Peyer's patch (tissue), 4 donors: ENCODE results near the gene EGFLAM.

ENCODE experiments used
- CTCF ChIP-seq, 6 experiments: fragments of 450-650 bp in 4 of 6; fragments of 200-600 bp in 2 of 6; sonication (generic) in 1 of 6; IDR thresholded peaks; one replicate each; pipeline ENCODE4 v1.5.1; 2017 to 2019; ENCODE audit warnings: antibody characterized with exemption in 6 of 6, mild to moderate bottlenecking in 3 of 6, moderate library complexity in 1 of 6
- POLR2A ChIP-seq, 2 donors: fragments of 450-650 bp; IDR thresholded peaks; one replicate each; pipeline ENCODE4 v1.5.1; 2017; ENCODE audit warnings: antibody characterized with exemption in 2 of 2, mild to moderate bottlenecking in 2 of 2, moderate library complexity in 2 of 2

DNA sequence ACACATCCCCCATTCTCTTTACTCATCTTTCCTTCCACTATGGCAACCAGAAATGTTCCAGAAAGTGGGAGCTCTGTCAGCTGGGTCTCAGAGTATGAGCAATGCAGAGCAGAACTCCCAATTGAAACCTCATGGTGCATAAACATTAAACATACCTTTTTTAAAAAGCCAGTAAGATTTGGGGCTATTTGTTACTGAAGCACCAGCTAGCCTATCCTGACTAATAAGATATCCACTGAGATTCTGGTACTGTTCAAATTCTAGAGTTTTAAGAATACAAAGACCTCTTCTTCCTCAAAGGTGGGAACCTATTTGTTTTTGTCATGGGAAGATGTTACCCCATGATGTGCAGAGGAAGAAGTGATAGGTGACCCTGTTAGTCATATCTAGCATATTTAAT, 46.1 kb upstream of the EGFLAM start:
- TF ChIP-seq CTCF (IDR thresholded peaks at IDR 0.05) (no peak), POLR2A (IDR thresholded peaks at IDR 0.05) (no peak)
